ENCODE results near the gene TRMT10A. TPM values are rescaled to one million over a fixed set of nuclear protein-coding genes. Genes with fewer than 3 reads are reported as not detected.

The TRMT10A gene
- total RNA-seq = 10 to 100 TPM in 2 of 6 donors, 1 to 10 TPM in 3, under 1 TPM in 1; 1.00 to 22.8 (median 5.2) TPM

- Histone ChIP-seq H3K36me3 (no peaks in the 10 kb centered on the region), H3K4me3 (peak within 1 kb of the TSS; percentile 54 to 75 (median 61)), H3K9me3 (no peaks in the 10 kb centered on the region), H3K27ac (peak within 1 kb of the TSS; percentile 92 to 97 (median 96)), H3K27me3 (no peaks in the 10 kb centered on the region), H3K4me1 (peaks cover 5 to 9% (median 7%) of the 10 kb centered on the region in 4 donors)
- ATAC-seq (ENCODE audit: low FRiP score in 2 of 2) = peak; percentile 99
- TF ChIP-seq CTCF (IDR thresholded peaks at IDR 0.05) = peak in 3 of 6 experiments; percentile 17 to 30 (median 27)
- peak in 1 of 2 donors; percentile 81 for TF ChIP-seq POLR2AphosphoS5 (IDR thresholded peaks at IDR 0.05)
- TF ChIP-seq POLR2A (IDR thresholded peaks at IDR 0.05) = peak in 3 of 4 donors; percentile 54 to 81 (median 67)
- peak in 2 of 4 donors; percentile 15 to 37 for TF ChIP-seq EP300 (IDR thresholded peaks at IDR 0.05)
- WGBS, 2 donors = 0% methylated on average over 16 to 42 of the region's 48 CpGs
- peak; percentile 96 to 99 for DNase-seq
Observed at GRCh38 chr4:99563310-99564186, at the start of gene TRMT10A. Gene TRMT10A (minus strand): TSS chr4:99564039. CDS start chr4:99559338, 4,701 bp downstream.

- Histone ChIP-seq H3K36me3 (no peaks in the 10 kb centered on the region), H3K9me3 (no peaks in the 10 kb centered on the region), H3K4me1 (no peaks in the 10 kb centered on the region), H3K27ac (no peak overlapping the region), H3K27me3 (no peaks in the 10 kb centered on the region), H3K4me3 (no peak overlapping the region)
- DNase-seq (no peak), ATAC-seq (ENCODE audit: low FRiP score in 2 of 2) (no peak)
- TF ChIP-seq POLR2AphosphoS5 (IDR thresholded peaks at IDR 0.05) = no peak
- no peak for TF ChIP-seq CTCF (IDR thresholded peaks at IDR 0.05)
- WGBS, 2 donors = 66 to 71% methylated on average over 5 of the region's 5 CpGs
Observed at GRCh38 chr4:99612704-99613103, 48.9 kb upstream of the TRMT10A start.

- H3K36me3 ChIP-seq = no peaks in the 10 kb centered on the region
- H3K9me3 ChIP-seq = no peaks in the 10 kb centered on the region
- TF ChIP-seq EP300 (IDR thresholded peaks at IDR 0.05) = no peak
- TF ChIP-seq CTCF (IDR thresholded peaks at IDR 0.05) = no peak
- TF ChIP-seq POLR2AphosphoS5 (IDR thresholded peaks at IDR 0.05) = no peak
- TF ChIP-seq POLR2A (IDR thresholded peaks at IDR 0.05) = no peak
- H3K27ac ChIP-seq = no peak overlapping the region
- no peak for DNase-seq
- 83 to 86% methylated on average over 3 of the region's 3 CpGs for WGBS, 2 donors
- H3K4me3 ChIP-seq = no peak overlapping the region
- ATAC-seq (ENCODE audit: low FRiP score in 2 of 2) = no peak
- no peaks in the 10 kb centered on the region for H3K4me1 ChIP-seq
- H3K27me3 ChIP-seq = no peaks in the 10 kb centered on the region
Observed at GRCh38 chr4:99612281-99612680, 48.4 kb upstream of the TRMT10A start.

GRCh38 chr4:99610605-99611175 is 46.9 kb upstream of the TRMT10A start:
- no peaks in the 10 kb centered on the region for H3K4me1 ChIP-seq
- no peak overlapping the region for H3K27ac ChIP-seq
- 72 to 73% methylated on average over 5 of the region's 5 CpGs for WGBS, 2 donors
- no peak for DNase-seq
- H3K27me3 ChIP-seq = no peaks in the 10 kb centered on the region
- no peaks in the 10 kb centered on the region for H3K36me3 ChIP-seq
- TF ChIP-seq EP300 (IDR thresholded peaks at IDR 0.05) (no peak), CTCF (IDR thresholded peaks at IDR 0.05) (no peak), POLR2AphosphoS5 (IDR thresholded peaks at IDR 0.05) (no peak), POLR2A (IDR thresholded peaks at IDR 0.05) (no peak)
- H3K9me3 ChIP-seq = no peaks in the 10 kb centered on the region
- ATAC-seq (ENCODE audit: low FRiP score in 2 of 2) = no peak
- no peak overlapping the region for H3K4me3 ChIP-seq
